ENCODE data around the gene TOM1L1. TPM values are rescaled to one million over a fixed set of nuclear protein-coding genes. Genes with fewer than 3 reads are reported as not detected.

The TOM1L1 gene
- total RNA-seq, 1 experiment from 2014 or later = 44.6 TPM

- no peak overlapping the region for H4K5ac ChIP-seq (ENCODE audit: insufficient read length, low read depth, low read length)
- no peak overlapping the region for H4K8ac ChIP-seq (replicated peaks; ENCODE audit: insufficient read length, low read depth, low read length)
- H3K9me3 Mint-ChIP-seq = no peaks in the 10 kb centered on the region
- no peaks in the 10 kb centered on the region for H3K9me3 ChIP-seq (ENCODE audit: control insufficient read depth, low read depth, low read length)
- no peak overlapping the region for H3K27ac ChIP-seq (ENCODE audit: insufficient read length, low read depth, low read length)
- H4K91ac ChIP-seq (ENCODE audit: insufficient read length, low read depth, low read length) = no peak overlapping the region
- H3K23me2 ChIP-seq (ENCODE audit: insufficient read length, low read depth, low read length, poor library complexity, severe bottlenecking) = no peaks in the 10 kb centered on the region
- no peak overlapping the region for H3K56ac ChIP-seq (ENCODE audit: insufficient read length, low read depth, low read length)
- no peak overlapping the region for H3T11ph ChIP-seq (ENCODE audit: low read length)
- no peak overlapping the region for H2AK5ac ChIP-seq (ENCODE audit: insufficient read length, low read length)
- H3K23ac ChIP-seq (ENCODE audit: insufficient read length, low read depth, low read length) = no peak overlapping the region
- no peak overlapping the region for H3K4me3 Mint-ChIP-seq
- no peak overlapping the region for H3K4me2 ChIP-seq (ENCODE audit: insufficient read depth, insufficient read length, low read length)
- no peaks in the 10 kb centered on the region for H3K27me3 ChIP-seq (ENCODE audit: insufficient read depth, low read length)
- no peaks in the 10 kb centered on the region for H3K4me1 ChIP-seq (ENCODE audit: insufficient read depth, low read length)
- H3K27me3 Mint-ChIP-seq (ENCODE audit: low read depth) = no peaks in the 10 kb centered on the region
- H2BK15ac ChIP-seq (ENCODE audit: low read depth, low read length) = no peak overlapping the region
- no peak overlapping the region for H2AFZ ChIP-seq (ENCODE audit: low read length)
- H3K4ac ChIP-seq (ENCODE audit: low read depth, low read length) = no peak overlapping the region
- no peak overlapping the region for H2BK20ac ChIP-seq (ENCODE audit: low read depth, low read length, poor library complexity, severe bottlenecking)
- H2BK5ac ChIP-seq (ENCODE audit: insufficient read length, low read length) = no peak overlapping the region
- H4K20me1 ChIP-seq (ENCODE audit: control insufficient read depth, insufficient read depth, insufficient read length) = no peaks in the 10 kb centered on the region
- H3K79me1 ChIP-seq (ENCODE audit: insufficient read depth, low read depth, low read length, poor library complexity, severe bottlenecking) = no peaks in the 10 kb centered on the region
- H3K14ac ChIP-seq (ENCODE audit: insufficient read depth, low read length) = no peak overlapping the region
- H2BK120ac ChIP-seq (ENCODE audit: low read depth, low read length, poor library complexity, severe bottlenecking) = no peak overlapping the region
- H3K9ac ChIP-seq (ENCODE audit: extremely low read depth, insufficient read length, low read length) = no peak overlapping the region
- H2BK12ac ChIP-seq (ENCODE audit: insufficient read length, low read depth, low read length) = no peak overlapping the region
- peaks cover 32 to 67% (median 51%) of the 10 kb centered on the region in 3 experiments for H3K36me3 Mint-ChIP-seq (ENCODE audit: insufficient read depth in 1 of 3, low read depth in 3 of 3)
- no peaks in the 10 kb centered on the region for H3K4me1 Mint-ChIP-seq
- TF ChIP-seq CTCF (conservative IDR thresholded peaks at IDR 0.05) = no peak
- H3K27ac Mint-ChIP-seq = no peak overlapping the region
- no peaks in the 10 kb centered on the region for H3K79me2 ChIP-seq (ENCODE audit: insufficient read depth, low read length)
- WGBS (ENCODE audit: extremely low coverage, insufficient read length, low lambda C conversion rate) = no CpG with 5 or more reads among the region's 2 CpGs
- H3K18ac ChIP-seq (ENCODE audit: insufficient read length, low read depth, low read length) = no peak overlapping the region
- no peak for DNase-seq
Measured at GRCh38 chr17:54950116-54950515, 49.5 kb downstream of the TOM1L1 start.
